GM19468 (cell line): Measurements from ENCODE around the gene OSBPL5.

ENCODE experiments used
- ATAC-seq: cut with Tn5 transposase; IDR thresholded peaks from one replicate; pipeline ENCODE4 v1.9.1; 2021; ENCODE audit warnings: mild to moderate bottlenecking, moderate library complexity, moderate number of reproducible peaks; ENCODE audit not compliant: unreplicated experiment; ENCODE audit errors: extremely low read depth

OSBPL5 gene

DNA sequence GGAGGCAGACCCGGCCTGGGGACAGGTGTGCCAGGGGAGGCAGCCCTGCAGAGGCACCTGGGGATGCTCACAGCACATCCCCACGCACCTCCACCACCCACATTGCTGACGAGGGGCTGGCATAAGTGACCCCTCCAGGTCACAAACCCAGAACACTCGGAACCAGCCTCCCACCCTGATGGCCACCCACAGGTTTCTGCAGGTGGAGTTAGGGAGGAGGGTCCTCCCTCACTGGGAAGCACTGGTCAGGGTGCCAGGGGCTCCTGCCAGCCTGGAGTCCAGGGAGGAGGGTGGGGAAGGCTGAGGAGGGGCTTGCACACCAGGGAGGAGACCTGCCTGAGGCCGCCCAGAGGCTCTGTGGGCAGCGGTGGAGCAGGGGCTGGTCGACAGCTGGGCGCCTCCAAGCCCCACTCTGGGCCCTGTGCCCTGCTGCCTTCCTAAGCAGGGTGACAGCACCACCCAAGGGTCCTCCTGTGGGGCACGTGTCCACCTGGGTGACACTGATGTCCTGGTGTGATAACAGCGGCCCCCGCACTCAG is 56.9 kb downstream of the OSBPL5 start:
- no peak for ATAC-seq

DNA sequence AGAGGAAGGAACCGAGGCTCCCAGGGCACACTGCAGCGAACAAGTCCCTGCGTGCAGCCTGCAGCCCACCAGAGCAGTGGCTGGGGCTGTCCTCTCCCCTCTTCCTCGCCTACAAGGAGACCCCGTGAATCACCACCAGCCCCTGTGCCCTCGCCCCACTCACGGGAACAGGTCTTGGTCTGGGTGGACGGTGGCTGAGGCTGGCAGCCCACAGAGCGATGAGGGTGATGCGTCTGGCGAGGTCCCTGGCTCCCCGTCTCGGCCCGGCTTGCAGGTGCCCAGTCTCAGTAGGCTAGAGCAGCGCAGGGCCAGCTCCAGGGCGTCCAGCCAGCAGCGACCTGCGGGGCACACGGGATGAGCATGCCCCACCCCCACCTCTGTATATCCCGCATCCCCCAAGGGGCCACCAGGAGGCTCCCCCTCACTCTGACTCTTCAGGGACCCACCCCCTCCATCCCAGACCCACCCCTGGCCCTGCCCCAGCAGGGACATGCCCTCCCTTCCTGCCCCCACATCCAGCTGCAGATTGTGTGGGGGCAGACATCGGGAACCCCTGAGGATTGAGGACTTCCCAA is 57.4 kb downstream of the OSBPL5 start:
- no peak for ATAC-seq

DNA sequence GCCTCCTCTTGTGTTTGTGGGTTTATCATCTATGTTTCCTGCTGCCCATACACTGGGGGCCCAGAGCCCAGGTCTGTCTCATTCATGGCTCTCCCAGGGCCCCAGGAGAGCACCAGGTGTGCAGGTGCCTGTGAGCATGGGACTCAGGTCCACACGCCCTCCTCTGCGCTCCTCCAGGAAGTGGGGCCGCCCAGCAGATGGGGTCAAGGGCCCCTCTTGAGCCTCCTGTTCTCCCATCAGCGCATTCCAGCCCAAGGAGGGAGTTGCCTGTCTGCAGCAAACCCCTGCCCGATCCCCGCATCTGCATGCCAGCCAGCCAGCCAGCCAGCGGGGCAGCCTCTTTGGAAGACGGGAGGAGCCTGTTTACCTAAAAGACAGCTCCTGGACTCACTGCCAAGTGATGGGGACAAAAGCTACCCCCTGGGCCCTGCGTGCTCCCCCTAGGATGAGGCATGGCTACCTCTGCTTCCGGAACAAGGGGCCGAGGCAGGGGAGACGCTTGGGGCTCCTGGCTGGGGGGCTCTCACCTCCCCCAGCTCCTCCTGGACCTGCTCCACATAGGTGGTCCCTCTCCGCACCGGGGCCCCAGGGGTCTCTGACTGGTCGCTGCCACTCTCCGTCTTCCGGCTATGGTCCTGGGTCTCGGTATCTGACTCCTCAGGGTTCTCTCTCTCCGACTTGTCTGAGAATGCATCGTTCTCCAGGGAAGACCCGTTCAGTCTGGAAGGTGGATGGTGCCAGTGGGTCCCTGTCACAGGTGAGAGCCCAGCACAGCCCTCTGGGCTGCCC is 58.2 kb downstream of the OSBPL5 start:
- no peak for ATAC-seq

DNA sequence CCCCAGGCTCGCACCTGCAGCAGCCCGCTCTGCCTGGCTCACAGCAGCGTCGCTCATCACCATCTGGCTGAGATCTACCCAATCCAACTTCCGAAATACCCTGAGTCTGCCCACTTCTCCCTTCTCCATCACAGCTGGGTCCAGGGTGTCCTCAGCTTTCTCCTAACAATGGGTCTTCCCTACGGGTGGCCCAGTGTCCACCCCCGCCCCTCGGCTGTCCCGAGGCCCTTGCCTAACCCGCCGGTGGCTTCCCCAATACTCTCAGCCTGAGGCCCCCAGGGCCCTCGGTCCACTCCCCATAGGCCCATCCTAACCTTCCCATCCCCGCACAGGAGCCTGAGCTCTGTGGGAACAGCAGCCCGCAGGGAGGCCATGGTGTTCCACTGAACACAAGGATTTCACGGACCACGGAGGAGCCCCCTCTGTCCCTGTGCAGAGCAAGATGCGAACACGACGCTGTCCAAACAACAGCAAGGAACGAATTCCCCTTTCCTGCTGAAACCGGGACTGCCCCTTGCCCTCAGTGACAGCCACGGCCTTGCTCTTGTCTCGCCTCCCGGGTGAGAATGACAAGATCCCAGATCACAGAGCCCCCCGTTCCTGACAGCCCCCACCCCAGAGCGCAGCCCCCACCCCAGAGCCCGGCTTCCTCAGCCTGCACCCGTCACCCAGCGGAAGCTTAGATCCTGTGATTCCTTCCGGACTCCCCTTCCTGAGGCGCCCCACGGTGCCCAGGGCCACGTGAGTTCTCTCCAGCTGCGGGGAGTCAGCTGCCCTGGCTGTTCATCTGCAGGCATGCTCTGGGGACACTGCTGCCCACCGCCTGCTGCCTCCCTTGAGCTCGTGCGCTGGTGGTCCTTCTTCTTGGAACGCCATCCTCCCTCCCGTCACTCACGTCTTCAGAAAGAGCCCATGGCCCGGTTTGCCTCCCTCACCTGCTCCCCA is 59.0 kb downstream of the OSBPL5 start:
- no peak for ATAC-seq

DNA sequence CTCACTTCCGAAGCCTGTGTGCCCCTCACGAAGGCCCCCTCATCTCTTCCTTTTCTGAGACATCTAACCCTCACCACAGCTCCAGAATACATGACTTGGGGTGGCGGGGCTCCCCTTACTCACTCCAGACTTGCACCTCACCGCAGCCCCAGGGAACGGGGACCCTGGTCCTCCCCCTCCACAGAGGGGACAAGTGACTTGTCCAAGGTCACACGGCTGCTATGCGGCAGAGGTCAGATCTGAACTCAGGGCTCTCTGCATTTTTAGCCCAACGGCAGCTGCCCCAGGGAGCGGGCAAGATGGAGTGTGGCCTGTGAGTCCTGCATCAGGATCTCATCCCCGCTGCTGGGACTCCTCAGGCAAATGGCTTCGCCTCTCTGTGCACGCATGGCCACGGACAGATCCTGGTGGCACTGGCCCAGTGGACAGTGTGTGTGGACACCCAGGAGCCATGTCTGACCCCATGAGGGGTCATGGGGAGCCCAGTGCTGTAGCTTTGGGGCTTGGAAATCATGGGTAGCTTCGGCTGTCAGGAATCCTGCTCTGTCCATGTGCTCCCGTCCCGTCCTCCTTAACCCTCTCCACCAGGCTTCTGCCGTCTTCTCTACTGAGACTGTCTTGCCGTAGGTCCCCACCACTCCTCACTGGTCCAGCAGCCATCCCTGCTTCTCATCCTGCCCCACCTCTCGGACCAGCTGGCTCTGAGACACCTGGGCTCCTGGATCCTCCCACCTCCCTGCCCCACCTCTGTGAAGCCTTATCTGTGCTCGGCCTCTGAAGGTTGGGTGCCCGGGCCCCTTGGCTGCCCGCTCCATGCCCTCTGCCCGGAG is 59.9 kb downstream of the OSBPL5 start:
- ATAC-seq: no peak

DNA sequence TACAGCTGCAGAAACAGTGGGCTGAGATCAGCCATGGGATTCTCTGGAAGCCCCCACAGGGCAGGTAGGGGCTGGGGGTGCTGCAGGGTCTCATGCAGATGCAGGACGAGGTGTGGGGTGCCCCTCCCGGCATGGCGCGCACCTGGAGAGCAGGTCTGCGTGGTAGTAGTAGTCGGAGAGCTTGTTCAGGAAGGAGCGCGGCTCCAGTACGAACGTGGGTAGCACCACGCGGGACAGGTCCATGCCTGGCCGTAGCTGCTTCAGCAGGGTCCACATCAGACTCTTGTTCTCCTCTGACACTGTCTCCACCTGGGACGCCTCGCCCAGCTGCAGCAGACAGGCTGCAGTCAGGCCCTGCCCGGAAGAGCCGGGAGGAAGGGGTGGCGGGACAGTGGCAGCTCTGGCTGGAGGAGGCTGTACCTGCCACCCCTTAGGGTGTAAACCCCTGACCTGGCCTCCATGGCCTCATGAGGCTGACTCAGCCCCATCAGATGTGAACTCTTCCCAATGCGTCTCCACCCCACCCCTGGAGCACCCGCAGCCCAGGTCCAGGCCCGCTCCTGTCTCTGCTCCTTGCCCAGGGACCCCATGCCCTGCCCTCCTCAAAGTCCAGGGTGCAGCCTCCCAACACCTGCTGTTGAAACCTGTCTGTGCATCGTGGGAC is 60.9 kb downstream of the OSBPL5 start:
- no peak for ATAC-seq

DNA sequence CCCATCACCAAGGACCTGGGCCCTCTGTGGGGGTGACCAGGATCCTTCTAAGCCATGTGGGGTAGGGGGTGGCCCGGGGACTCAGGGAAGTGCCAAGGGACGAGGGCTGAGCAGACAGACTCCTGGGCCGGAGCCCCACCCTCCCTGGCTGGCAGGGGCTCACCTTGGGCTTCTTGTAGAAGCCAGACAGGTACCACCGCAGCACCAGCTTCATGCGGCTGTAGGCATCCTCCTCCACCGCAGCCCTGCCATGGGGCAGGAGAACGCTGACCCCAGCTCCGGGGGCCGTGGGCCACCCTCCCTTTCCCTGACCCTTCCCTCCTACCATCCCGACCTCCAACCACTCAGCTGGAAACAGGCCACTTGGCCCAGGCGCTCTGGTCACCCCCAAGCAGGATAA is 62.0 kb downstream of the OSBPL5 start:
- no peak for ATAC-seq

DNA sequence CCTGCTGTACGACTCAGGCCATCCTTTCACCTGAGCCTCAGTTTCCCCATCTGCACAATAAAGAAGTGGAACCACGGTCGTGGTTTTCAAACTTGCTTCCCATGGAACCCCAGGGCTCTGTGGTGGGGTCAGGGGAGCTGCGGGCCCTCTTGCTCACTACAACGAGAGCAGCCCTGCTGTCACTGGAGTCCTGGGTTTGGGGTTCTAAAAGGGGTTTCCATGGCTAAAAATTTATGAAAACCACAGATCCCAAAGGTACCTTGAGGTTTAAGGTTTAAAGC is 62.5 kb downstream of the OSBPL5 start:
- ATAC-seq: no peak

DNA sequence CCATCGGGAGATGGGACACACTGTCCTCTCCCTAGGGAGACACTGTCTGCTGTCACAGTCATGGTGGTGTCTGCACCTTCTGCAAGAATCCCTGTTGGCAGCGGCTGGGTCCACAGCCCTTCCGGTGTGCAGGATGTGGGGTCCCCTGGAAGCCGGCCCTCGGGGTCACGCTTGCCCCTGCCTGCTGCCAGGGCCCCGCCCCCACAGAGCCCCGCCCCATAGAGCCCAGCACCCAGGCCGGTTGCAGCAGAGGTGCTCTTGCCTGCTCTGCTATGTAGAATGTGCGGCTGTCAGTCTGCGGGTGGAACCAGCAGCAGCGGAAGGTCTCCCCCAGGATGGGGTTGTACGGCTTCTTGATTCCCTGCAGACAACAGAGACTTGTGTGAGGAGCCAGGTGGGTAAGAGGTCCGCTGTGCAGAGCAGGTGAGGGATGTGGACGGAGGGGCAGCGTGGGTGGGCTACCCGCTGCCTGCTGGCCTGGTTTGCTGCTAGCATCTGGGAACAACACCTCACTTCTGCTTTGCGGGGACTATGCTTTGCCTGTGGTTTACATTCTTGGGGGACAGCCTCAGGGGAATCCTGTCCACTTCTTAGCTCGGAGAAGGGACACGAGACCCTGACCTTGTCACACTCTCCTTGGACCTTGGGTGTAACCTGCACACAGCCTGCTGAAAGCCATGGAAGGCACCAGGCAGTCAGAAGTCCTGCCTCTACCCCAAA is 63.0 kb downstream of the OSBPL5 start:
- ATAC-seq: no peak

DNA sequence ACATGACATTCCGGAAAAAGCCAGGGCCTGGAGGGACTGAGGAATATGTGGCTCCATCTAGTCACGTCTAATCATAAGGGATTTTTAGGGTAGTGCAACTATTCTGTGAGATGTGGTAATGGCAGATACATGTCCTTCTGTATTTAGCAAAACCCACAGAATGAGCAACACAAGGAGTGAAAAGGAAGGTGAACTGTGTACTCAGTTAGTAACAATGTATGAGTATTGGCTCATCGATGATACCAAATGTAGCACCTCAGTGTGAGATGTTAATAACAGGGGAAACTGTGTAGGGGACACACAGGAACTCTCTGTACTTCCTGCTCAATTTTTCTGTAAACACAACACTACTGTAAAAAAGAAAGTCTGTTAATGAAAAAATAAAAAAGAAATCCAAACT is 65.9 kb downstream of the OSBPL5 start:
- ATAC-seq: no peak

DNA sequence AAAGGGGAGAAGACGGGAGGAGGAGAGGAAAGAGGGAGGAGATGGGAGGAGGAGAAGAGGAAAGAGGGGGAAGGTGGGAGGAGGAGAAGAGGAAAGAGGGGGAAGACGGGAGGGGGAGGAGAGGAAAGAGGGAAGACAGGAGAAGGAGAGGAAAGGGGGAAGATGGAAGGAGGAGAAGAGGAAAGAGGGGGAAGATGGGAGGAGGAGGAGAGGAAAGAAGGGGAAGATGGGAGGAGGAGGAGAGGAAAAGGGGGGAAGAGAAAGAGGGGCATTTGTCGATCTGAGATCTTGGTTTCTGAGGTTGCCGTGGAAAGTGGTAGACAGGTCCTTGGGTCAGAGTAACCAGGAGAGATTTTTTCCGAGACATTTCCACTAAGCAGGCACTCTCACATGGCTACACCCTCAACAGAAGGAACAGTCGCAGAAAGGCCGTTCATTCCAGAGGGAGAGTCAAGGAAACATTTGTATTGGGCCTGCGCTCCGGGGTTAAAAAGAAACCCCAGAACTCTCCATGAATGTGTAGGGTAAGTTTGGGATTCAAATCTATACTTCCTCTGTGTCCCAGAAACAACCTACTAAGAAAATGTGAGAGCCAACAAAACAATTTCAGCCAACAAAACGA is 68.1 kb downstream of the OSBPL5 start:
- no peak for ATAC-seq

DNA sequence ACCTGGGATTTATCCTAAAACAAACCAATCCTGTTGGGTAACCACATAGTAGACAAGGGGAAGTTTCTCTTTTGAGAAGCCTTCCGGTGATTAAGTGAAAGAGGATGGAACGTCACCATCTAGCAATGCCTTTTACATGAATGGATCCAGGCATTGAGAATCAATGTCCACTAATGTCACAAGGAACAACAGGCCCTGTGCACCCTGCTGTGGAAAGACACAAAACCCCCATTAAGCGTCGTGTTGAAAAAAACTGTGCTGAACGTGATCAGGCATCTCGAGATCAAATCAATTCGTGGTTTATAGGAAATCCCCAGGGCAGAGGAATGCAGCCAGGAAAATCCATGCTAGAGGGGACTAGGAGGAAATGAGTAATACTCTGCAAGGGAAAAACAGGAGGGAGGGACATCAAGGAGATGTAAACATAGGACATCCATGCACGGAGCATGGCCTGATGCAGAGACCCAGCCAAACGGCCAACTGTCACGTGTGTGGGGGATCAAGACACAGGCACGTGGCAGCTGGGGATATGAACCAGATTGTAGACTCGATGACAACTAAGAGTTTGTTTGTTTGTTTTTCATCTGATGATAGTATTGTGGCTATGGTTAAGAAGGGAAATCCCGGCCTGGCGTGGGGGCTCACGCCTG is 69.3 kb downstream of the OSBPL5 start:
- ATAC-seq: no peak

DNA sequence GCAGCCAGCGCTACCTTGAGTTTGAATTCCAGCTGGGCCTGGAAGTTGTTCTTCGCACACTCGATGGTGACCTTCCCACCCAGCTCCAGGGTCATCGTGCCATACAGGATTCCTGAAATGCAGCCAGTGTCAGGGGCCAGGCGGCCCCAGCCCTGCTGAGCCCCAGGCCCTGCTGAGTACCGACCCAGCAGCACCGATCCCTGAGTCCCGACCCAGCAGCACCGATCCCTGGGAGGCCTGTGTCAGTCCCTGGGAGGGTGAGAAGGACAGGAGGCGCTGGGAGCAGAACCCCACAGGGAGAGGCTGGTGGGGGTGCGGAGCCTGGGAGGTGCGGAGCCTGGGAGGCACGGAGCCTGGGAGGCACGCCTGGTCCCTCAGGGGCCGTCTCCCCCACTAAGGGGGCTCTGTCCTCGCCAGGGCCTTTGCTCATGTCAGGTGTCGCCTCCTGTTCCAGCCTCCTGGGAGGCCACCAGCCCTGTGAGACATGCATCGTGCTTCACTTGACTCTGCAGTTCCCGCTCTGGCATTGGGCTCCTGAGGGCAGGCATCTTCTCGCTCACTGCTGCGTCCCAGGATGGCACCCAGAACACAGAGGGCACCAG is 70.8 kb downstream of the OSBPL5 start:
- no peak for ATAC-seq

DNA sequence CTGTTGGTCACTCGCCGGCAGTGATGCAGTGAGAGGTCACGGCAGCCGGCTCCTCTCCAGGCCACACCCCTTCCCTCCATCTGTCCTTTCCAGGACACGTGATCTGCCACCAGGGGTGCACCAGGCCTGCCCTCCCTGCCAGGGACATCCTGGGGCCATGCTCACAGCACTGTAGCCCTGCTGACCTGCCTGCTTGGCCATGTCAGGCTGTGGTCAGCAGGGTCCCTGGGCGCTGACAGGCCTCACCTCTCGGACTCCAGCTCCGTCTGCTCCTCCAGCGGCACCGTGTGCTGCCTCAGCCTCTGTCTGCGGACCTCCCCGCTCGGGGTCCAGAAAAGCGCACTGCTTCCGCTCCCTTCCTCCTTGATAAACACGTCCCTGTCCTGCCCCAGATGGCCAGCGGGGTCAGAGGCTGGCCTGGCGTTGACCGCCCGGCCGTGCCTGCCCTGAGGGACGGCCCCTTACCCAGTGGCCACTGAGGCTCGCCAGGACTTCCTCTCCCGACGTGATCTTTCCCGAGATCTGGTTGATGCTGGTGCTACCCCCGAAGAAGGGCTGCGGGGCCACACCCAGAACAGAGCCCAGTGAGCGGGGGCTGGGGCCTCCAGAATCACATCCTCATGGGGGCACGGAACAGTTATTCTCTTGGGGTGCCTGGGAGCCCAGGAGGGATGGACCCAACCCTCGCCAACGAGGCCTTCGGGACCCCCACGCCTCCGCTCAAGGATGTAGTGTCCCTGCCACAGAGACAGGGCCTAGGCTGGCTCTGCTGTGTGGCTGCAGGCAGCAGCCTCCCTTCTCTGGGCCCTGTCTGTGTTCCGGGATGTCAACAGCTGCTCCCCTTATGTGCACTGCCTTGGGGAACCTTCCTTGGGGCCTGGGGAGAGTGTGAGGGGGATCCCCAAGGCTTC is 71.6 kb downstream of the OSBPL5 start:
- no peak for ATAC-seq

DNA sequence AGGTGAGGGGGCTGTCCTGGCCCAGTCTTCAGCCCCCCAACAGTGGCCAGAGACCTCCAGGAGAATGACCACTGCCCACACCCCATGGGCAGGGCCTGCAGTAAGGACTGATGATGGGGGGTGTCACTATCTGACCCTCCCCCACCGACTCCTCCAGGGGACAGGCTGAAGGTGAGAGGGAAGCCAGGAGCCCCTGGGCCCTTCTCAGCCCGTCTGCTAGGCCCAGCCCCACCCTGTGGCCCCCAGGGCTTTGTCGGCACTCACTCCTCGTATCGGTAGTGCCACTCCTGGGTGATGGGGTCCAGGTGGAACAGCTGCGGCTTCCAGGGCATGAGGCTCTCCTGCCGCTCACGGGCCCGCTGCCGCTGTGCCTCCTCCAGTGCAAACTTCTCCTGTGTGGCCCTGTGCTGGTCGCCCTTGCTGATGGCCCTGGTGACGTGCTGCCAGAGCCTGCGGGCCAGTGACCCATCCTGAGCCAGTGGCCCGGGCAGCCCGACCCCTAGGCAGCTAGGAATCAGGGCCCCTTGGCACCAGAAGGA is 72.4 kb downstream of the OSBPL5 start:
- ATAC-seq: no peak

DNA sequence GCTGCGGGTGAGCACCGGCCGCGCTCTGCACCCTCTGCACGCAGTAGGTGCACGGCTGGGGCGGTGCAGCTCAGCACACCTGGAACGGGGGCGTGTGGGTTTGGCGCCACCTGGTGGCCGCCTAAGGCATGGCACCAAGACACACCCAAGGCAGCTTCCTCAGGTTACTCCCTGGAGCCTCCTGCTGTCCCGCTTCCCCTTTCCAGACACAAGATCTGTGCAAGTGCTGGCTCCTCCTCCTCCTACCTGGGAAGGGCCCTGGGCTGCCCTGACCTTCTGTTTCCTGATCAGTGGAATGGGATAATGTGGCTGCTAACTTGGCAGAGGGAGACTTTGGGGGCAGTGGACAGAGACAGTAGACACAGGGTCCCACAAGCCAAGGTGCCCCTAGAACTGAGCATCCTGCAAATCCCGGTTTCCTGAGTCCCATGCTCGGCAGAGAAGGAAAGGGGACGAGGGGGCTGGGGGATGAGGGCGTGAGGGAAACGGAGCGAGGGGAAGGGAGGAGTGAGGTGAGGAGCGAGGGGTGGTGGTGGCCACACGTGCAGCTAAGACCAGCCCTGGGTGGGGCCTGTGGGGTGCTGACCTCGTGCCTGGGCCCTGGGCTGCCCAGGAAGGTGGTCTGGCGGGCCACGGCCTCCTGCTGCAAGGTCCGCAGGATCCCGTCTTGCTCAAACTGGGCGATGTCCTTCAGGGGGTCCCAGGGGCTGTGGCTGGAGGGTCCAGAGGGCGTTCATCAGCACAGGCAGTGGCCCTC is 73.1 kb downstream of the OSBPL5 start:
- no peak for ATAC-seq
